Activated effector memory CD4-positive, alpha-beta T cell treated with anti-CD3 and anti-CD28 coated beads, Interleukin-2, amount 50 U/mL, for 16 hours (primary cell): Measurements from ENCODE around the gene ROCK2.

ENCODE experiments used
- DNase-seq: peaks from one replicate; pipeline ENCODE4 v3.0.0-alpha.2; 2020

The ROCK2 gene

DNA sequence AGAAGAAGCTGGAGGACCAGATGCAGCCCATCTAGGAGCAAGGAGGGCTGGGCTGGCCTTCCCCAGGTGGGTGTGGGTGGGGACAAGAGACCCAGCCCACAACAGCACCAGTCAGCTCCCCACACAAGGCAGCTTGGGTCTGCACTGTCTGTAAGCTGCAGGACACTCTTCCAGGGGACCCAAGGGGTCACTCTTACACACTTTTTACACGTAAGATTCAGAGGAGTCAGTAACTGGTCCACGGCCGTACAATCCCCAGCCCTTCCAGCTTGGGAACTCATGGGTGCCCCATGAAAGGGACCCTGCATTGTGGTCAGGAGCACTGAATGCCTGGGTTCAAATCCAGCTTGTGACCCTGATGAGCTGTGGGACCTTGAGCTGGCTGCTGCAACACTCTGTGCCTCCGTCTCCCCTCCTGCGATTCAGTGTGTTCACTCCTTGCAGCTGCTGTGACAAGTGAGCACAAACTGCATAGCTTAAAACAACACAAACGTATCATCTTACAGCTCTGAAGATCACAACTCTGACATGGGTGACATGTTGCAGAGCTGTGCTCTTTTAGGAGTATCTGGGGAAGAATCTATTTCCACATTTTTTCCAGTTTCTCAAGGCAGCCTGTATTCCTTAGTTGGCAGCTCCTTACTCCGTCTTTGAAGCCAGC, 200.2 kb downstream of the ROCK2 start:
- no peak for DNase-seq

DNA sequence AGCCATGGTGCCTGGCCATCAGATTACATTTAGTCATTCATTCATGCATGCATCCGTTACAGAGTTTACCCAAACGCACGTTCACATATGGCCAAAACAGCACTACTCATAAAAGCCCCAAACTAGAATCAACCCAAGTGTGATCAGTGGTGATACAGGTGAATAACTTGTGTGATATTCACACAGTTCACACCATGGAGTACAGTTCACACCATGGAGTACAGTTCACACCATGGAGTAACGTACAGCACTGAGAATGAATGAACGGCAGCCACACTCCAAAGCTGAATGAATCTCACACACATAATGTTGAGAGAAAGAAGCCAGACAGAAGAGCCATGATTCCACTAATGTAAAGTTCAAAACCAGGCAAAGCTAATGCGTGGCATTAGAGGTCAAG, 201.4 kb downstream of the ROCK2 start:
- no peak for DNase-seq

DNA sequence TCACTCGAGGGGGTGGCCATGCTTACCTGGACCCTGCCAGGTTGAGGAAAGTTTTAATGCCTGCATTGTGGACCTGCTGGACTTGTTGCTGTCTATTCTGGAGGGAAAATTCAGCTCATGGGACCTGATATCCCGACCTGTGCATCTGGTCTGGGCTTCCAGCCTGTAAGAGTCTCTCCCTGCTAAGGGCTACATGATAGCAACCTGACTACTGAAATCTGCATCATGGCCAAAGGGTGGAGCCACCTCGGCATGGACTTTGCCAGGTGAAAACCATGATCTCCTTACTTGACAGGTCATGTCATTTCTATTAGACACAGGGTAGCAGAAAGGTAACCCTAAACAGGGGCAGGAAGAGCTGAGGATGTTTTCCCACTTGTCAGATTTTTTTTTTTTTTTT, 202.1 kb downstream of the ROCK2 start:
- DNase-seq: no peak

DNA sequence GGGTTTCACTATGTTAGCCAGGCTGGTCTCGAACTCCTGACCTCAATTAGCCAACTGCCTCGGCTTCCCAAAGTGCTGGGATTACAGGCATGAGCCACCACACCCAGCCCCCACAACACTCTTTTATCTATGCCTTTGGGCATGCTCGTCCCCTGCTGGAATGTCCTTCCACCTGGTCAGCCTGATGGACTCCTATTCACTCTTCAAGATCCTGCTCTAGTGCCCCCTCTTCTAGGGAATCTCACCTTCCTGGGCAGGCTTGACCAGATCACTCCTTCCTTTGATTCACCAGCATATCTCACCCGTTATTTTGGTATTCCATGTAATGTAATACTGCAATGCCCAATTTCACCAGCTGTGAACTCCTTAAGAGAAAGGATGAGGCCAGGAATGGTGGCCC, 203.1 kb downstream of the ROCK2 start:
- no peak for DNase-seq

DNA sequence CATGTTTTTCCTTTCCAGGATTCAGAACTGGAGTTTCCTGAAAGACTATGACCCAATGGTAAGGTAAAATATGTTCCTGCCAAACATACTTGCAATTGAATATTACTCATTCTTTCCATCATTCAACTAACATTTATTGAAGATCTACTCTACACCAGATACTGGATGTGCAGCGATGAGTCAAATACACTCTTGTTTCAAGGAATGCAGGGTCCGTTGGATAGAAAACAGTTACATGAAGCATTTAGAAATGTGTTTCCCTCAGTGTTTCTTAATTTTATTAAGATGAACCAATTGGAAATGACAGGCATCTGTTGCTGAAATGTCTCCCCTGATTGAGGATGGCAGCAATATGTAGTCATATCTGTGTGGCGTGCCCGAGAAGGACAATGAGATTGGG, 203.9 kb downstream of the ROCK2 start:
- DNase-seq: no peak

DNA sequence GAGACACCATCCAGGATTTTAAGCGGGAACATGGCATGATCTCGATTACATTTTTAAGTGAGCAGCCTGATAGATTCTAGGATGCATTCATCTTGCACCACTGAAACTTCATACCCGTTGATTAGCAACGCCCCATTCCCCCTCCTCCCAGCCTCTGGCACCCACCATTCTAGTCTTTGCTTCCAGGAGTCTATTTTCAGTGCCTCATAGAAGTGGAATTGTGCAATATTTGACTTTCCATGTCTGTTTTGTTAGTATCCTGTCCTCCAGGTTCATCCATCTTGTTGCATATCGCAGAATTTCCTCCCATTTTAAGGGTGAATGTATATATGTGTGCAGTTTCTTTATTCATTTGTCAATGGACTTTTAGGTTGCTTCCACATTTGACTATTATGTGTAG, 210.1 kb downstream of the ROCK2 start:
- no peak for DNase-seq

DNA sequence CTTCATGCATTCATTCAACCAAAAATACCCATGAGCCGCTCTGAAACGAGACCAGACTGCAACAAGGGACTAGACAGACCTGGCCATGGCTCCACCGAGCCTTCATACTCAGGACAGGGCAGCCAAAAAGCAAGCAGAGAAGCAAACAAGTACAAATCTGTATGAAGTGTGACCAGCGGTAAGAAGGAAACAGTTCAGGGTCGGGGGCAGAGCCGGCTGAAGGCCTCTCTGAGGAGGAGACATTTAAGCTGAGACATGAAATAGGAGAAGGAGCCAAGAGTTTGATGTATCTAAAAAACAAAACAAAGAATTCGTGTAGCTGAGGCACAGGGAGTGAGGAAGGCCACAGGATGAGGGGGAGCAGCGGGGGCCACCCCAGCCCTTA, 210.5 kb downstream of the ROCK2 start:
- DNase-seq: no peak

DNA sequence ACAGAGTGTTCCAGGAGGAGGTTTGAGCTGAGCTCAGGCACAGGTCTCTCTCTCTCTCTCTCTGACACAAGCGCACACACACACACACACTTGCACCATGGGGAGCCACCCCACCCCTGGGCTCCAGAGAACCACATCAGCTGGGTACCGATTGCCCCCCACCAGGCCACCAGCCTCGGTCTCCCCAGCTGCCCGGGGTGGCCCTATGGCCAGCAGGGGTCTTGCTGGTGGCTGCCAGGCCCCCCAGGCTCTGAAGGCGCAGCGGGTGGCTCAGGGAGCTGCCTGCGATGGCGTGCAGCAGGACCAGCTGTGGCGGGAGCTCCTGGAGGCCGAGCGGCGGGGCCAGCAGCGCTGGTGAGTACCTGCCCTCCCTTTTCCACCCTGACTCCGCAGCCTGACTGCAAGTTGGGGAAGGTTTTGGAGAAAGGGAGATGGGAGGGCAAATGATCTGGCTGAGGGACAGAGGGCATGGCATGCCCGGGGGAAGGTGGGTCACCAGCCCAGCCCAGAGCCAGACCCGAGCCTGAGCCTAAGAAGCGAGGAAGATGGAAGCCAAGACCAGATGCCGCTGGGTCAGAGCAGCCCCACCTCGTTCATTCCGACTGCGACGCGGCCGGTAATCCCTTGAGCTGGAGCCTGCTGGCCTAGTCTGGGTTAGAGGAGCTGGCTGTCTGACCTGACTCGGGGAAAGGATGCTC, 211.0 kb downstream of the ROCK2 start:
- DNase-seq: no peak

DNA sequence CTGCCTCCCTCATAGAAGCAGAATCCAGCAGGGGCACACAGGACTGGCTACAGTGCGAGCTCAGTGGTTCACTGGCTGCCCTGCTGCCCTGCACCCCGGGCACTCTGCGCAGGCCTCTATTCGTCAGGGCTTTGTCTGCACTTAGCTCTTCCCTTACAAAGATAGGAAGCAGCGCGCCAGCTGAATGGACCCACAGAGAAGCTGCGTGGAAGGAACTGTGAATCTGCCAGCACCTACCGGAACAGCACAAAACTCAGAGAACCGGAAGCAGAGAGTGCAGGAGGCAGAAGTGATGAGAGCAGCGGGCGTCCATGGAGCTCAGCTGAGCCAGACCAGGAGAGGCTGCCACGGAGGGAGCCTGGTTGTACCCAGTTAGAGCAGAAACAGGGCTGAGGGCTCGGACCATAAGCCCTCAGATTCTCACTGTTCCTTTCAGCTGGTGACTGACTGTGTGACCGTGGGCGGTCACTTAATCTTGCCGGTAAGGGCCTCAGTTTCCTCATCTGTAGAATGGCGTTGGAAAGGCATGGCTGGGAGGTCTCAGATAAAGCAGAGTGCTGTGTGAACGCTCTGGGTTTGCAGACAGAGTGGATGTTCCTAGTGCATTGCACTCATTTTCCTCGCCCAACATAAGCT, 212.3 kb downstream of the ROCK2 start:
- no peak for DNase-seq

DNA sequence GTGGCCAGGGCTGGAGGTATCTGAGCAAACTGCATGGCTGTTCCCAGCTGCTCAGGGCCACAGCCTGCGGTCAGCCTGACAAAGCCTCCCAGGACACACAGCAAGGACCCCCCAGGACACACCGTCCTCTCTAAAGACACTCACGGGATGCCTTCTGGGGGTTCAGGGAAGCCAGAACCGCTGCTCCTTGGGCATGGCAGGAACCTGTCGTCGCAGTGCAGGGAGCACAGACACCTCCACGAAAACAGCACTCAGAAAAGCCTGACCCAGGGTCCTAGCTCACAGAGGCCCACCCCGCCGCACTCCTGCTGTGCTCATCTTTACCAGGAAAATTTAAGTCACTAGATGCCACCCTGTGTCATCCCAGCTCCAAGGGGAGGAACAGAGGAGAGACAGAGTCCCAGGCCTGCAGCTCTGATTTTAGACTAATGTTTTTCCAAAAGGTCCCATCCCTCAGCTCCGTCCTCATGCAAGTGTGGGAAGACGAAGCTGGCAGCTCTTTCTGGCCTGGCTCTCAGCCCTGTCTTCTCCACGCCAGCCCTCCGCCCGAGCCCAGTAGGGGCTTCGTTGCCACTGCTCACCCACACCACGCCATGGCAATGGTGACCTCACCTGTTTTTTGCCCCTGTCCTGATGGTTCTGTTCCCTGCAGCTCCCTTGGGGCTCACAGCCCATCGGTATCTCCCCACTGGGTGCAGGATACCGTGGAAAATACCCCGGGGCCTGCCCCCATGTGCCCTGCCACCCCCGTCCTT, 213.1 kb downstream of the ROCK2 start:
- no peak for DNase-seq
